ENCODE data around the gene MRPL12. TPM values are rescaled to one million over a fixed set of nuclear protein-coding genes. Genes with fewer than 3 reads are reported as not detected.

The MRPL12 gene
- total and polyA plus RNA-seq, 2 of the 13 experiments (the other 11 are each of a cell fraction or from before 2014, with no cell fraction given): 39.1 to 94.1 TPM

- TF ChIP-seq ZBTB40 (IDR thresholded peaks at IDR 0.05) (no peak), ZBTB40 (CRISPR knock-in tag; IDR thresholded peaks at IDR 0.05) (0 out of 2 replicates have a peak, but pooled peaks have one; percentile 27), PCBP2 (optimal IDR thresholded peaks at IDR 0.05; ENCODE audit: low read depth, low read length, poor library complexity, severe bottlenecking) (no peak), SP5 (CRISPR knock-in tag; IDR thresholded peaks at IDR 0.05; ENCODE audit: borderline replicate concordance, low read depth) (peak; percentile 74), ARID4A (CRISPR knock-in tag; IDR thresholded peaks at IDR 0.05; ENCODE audit: borderline replicate concordance) (no peak), ZNF225 (CRISPR knock-in tag; IDR thresholded peaks at IDR 0.05) (0 out of 2 replicates have a peak, but pooled peaks have one; percentile 21), TFAP4 (IDR thresholded peaks at IDR 0.05; ENCODE audit: borderline replicate concordance, low read depth) (peak; percentile 67; the same call in 1 of the 2 replicates), HNF4A (CRISPR knock-in tag; IDR thresholded peaks at IDR 0.05) (no peak), MTA1 (CRISPR knock-in tag; IDR thresholded peaks at IDR 0.05; ENCODE audit: borderline replicate concordance) (0 out of 2 replicates have a peak, but pooled peaks have one; percentile 25), SKI (IDR thresholded peaks at IDR 0.05; ENCODE audit: partially characterized antibody) (no peak), NRL (CRISPR knock-in tag; IDR thresholded peaks at IDR 0.05; ENCODE audit: borderline replicate concordance) (no peak), ZKSCAN8 (CRISPR knock-in tag; IDR thresholded peaks at IDR 0.05; ENCODE audit: borderline replicate concordance) (no peak), ZNF383 (CRISPR knock-in tag; IDR thresholded peaks at IDR 0.05; ENCODE audit: borderline replicate concordance) (no peak), NFKB2 (CRISPR knock-in tag; IDR thresholded peaks at IDR 0.05; ENCODE audit: borderline replicate concordance) (0 out of 2 replicates have a peak, but pooled peaks have one; percentile 26)
Observed at GRCh38 chr17:81735264-81736102, 32.3 kb downstream of the MRPL12 start (continued).

Data from HepG2 (cell line).